Ishikawa (cell line): Measurements from ENCODE around the gene TPPP2.

Experiments
- CEBPB ChIP-seq: IDR thresholded peaks from 2 replicates; pipeline ENCODE4 v1.6.1; 2012
- CREB1 ChIP-seq: IDR thresholded peaks from 2 replicates; pipeline ENCODE4 v1.6.1; 2012; ENCODE audit warnings: low read depth
- EGR1 ChIP-seq: IDR thresholded peaks from 2 replicates; pipeline ENCODE4 v1.6.1; 2012
- EP300 ChIP-seq: IDR thresholded peaks from 2 replicates; pipeline ENCODE4 v1.6.1; 2012; ENCODE audit warnings: borderline replicate concordance
- FOXM1 ChIP-seq: IDR thresholded peaks from 2 replicates; pipeline ENCODE4 v1.6.1; 2012; ENCODE audit warnings: low read depth, borderline replicate concordance
- MAX ChIP-seq: IDR thresholded peaks from 2 replicates; pipeline ENCODE4 v1.6.1; 2012
- NFIC ChIP-seq: IDR thresholded peaks from 2 replicates; pipeline ENCODE4 v1.6.1; 2012
- RAD21 ChIP-seq: IDR thresholded peaks from 2 replicates; pipeline ENCODE4 v1.6.1; 2012; ENCODE audit warnings: low read depth
- REST ChIP-seq: IDR thresholded peaks from 2 replicates; pipeline ENCODE4 v1.6.1; 2012; ENCODE audit warnings: low read depth, mild to moderate bottlenecking
- TAF1 ChIP-seq: IDR thresholded peaks from 2 replicates; pipeline ENCODE4 v1.6.1; 2012; ENCODE audit warnings: low read depth, mild to moderate bottlenecking
- TCF12 ChIP-seq: IDR thresholded peaks from 2 replicates; pipeline ENCODE4 v1.6.1; 2012; ENCODE audit warnings: low read depth
- TEAD4 ChIP-seq: IDR thresholded peaks from 2 replicates; pipeline ENCODE4 v1.6.1; 2012
- USF1 ChIP-seq: IDR thresholded peaks from 2 replicates; pipeline ENCODE4 v1.6.1; 2012
- YY1 ChIP-seq: IDR thresholded peaks from 2 replicates; pipeline ENCODE4 v1.6.1; 2012; ENCODE audit warnings: low read depth
- ZBTB7A ChIP-seq: IDR thresholded peaks from 2 replicates; pipeline ENCODE4 v1.6.1; 2012; ENCODE audit warnings: low read depth

TPPP2 gene

GRCh38 chr14:21029917-21030316 lies at the start of gene TPPP2:
TSS of gene TPPP2 (plus strand) at chr14:21030217. CDS start at chr14:21030582, 365 bp downstream.
- TF ChIP-seq EP300 (no peak), CREB1 (no peak), MAX (no peak), RAD21 (no peak), ZBTB7A (no peak), TEAD4 (no peak), USF1 (no peak), REST (no peak), TCF12 (no peak)

- TF ChIP-seq TCF12 (no peak), FOXM1 (no peak), REST (no peak), TEAD4 (no peak)
These were observed 49.1 kb upstream of the TPPP2 start for GRCh38 chr14:20980906-20981305.

- TF ChIP-seq EP300 (no peak), ZBTB7A (no peak), EGR1 (no peak), RAD21 (no peak), NFIC (no peak), MAX (no peak), FOXM1 (no peak), YY1 (no peak), TCF12 (no peak), CEBPB (no peak)
These were observed 47.2 kb upstream of the TPPP2 start for GRCh38 chr14:20982646-20983369.

- TF ChIP-seq MAX (no peak), EGR1 (no peak), ZBTB7A (no peak), REST (no peak), EP300 (no peak), USF1 (no peak), TEAD4 (no peak), CEBPB (no peak), FOXM1 (no peak), TAF1 (no peak), YY1 (no peak), CREB1 (no peak)
These were observed 43.2 kb upstream of the TPPP2 start for GRCh38 chr14:20986811-20987210.
